ENCODE data around the gene NOC3L. TPM values are rescaled to one million over a fixed set of nuclear protein-coding genes. Genes with fewer than 3 reads are reported as not detected.
A peak's percentile ranks its signal among the peaks of the same experiment; 100 is the strongest.

Gene NOC3L
- total and polyA plus RNA-seq, 9 of the 15 experiments (the other 6 are each of a cell fraction or from before 2014, with no cell fraction given): 23.8 to 57.6 (median 32.6) TPM

DNA sequence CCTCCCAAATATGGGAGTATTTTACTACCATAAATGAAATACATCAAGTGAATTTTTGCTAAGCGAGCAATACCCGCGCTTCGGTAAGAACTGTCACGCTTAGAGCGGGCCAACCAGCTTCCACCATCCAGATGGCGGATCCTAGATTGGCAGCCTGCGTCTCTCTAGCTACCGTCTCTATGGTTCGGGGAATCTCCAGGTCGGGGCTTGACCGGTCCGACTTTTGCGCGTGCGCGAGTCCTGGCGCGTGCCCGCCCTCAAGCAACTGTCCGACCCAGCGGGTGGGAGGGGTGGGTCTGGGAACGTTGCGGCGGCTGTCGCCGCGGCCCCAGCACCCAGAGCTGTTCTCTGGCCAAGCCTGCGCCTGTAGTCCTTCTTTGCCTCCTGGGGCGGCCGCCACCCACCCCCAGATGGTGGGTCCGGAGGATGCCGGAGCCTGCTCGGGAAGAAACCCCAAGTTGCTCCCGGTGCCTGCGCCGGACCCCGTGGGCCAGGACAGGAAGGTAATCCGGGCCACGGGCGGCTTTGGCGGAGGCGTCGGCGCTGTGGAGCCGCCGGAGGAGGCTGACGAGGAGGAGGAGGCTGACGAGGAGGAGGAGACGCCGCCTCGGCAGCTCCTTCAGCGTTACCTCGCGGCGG is 39.6 kb upstream of the NOC3L start, which contains the start of gene TBC1D12 (continued):
- no peak for TF ChIP-seq JUND (IDR thresholded peaks at IDR 0.05; ENCODE audit: borderline replicate concordance, low read depth, low read length)
- no peak for TF ChIP-seq JUND (tag; IDR thresholded peaks at IDR 0.05; ENCODE audit: borderline replicate concordance, low read depth, low read length)
- no peak for TF ChIP-seq COPS2 (conservative IDR thresholded peaks at IDR 0.05)
- no peak for TF ChIP-seq FOXK2 (conservative IDR thresholded peaks at IDR 0.05 in 1 of 2, IDR thresholded peaks at IDR 0.05 in 1 of 2; ENCODE audit: low read depth in 2 of 2)
- TF ChIP-seq DPF2 (IDR thresholded peaks at IDR 0.05): no peak
- TF ChIP-seq ZNF444 (CRISPR knock-in tag; IDR thresholded peaks at IDR 0.05): no peak
- no peak for TF ChIP-seq IRF2 (CRISPR knock-in tag; IDR thresholded peaks at IDR 0.05)
- TF ChIP-seq, protein P1, sequence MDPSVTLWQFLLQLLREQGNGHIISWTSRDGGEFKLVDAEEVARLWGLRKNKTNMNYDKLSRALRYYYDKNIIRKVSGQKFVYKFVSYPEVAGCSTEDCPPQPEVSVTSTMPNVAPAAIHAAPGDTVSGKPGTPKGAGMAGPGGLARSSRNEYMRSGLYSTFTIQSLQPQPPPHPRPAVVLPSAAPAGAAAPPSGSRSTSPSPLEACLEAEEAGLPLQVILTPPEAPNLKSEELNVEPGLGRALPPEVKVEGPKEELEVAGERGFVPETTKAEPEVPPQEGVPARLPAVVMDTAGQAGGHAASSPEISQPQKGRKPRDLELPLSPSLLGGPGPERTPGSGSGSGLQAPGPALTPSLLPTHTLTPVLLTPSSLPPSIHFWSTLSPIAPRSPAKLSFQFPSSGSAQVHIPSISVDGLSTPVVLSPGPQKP (CRISPR knock-in tag; IDR thresholded peaks at IDR 0.05): no peak
- no peak for TF ChIP-seq PYGO2 (tag; IDR thresholded peaks at IDR 0.05)
- peak; percentile 66 for TF ChIP-seq ZFX (CRISPR knock-in tag; IDR thresholded peaks at IDR 0.05)
- TF ChIP-seq CREB1 (IDR thresholded peaks at IDR 0.05): no peak
- no peak for TF ChIP-seq CREB1 (CRISPR knock-in tag; IDR thresholded peaks at IDR 0.05)
- no peak for TF ChIP-seq TRIM28 (IDR thresholded peaks at IDR 0.05)
- TF ChIP-seq, protein P2, sequence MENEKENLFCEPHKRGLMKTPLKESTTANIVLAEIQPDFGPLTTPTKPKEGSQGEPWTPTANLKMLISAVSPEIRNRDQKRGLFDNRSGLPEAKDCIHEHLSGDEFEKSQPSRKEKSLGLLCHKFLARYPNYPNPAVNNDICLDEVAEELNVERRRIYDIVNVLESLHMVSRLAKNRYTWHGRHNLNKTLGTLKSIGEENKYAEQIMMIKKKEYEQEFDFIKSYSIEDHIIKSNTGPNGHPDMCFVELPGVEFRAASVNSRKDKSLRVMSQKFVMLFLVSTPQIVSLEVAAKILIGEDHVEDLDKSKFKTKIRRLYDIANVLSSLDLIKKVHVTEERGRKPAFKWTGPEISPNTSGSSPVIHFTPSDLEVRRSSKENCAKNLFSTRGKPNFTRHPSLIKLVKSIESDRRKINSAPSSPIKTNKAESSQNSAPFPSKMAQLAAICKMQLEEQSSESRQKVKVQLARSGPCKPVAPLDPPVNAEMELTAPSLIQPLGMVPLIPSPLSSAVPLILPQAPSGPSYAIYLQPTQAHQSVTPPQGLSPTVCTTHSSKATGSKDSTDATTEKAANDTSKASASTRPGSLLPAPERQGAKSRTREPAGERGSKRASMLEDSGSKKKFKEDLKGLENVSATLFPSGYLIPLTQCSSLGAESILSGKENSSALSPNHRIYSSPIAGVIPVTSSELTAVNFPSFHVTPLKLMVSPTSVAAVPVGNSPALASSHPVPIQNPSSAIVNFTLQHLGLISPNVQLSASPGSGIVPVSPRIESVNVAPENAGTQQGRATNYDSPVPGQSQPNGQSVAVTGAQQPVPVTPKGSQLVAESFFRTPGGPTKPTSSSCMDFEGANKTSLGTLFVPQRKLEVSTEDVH (IDR thresholded peaks at IDR 0.05; ENCODE audit: low read depth, partially characterized antibody): no peak
- TF ChIP-seq ZNF696 (CRISPR knock-in tag; conservative IDR thresholded peaks at IDR 0.05): no peak
- TF ChIP-seq, protein P3, sequence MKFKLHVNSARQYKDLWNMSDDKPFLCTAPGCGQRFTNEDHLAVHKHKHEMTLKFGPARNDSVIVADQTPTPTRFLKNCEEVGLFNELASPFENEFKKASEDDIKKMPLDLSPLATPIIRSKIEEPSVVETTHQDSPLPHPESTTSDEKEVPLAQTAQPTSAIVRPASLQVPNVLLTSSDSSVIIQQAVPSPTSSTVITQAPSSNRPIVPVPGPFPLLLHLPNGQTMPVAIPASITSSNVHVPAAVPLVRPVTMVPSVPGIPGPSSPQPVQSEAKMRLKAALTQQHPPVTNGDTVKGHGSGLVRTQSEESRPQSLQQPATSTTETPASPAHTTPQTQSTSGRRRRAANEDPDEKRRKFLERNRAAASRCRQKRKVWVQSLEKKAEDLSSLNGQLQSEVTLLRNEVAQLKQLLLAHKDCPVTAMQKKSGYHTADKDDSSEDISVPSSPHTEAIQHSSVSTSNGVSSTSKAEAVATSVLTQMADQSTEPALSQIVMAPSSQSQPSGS (CRISPR knock-in tag; IDR thresholded peaks at IDR 0.05): no peak
- no peak for TF ChIP-seq GATAD2A (IDR thresholded peaks at IDR 0.05)
